HG03196 (cell line): ENCODE data around the gene CLPTM1.
"Not testable (repeated sequence)": the region's sequence is repeated elsewhere in the genome, so short reads cannot be mapped to it uniquely, and the experiment has no call there.

Experiments
- ATAC-seq: cut with Tn5 transposase; IDR thresholded peaks from one replicate; pipeline ENCODE4 v1.9.1; 2021; ENCODE audit not compliant: unreplicated experiment

CLPTM1 gene

GRCh38 chr19:44973982-44974735, 19.0 kb downstream of the CLPTM1 start:
- ATAC-seq, result no peak

- ATAC-seq, result no peak
Observed at GRCh38 chr19:44974857-44975256, 19.7 kb downstream of the CLPTM1 start.

GRCh38 chr19:44975444-44975843, 20.3 kb downstream of the CLPTM1 start:
- no peak for ATAC-seq

GRCh38 chr19:44984005-44984404, 28.8 kb downstream of the CLPTM1 start:
- no peak for ATAC-seq

- no peak for ATAC-seq
Observed at GRCh38 chr19:44985445-44985844, 30.3 kb downstream of the CLPTM1 start.

GRCh38 chr19:44986389-44986788, 31.2 kb downstream of the CLPTM1 start:
- ATAC-seq, result no peak

- ATAC-seq, result no peak
Observed at GRCh38 chr19:44987148-44987675, 32.0 kb downstream of the CLPTM1 start.

GRCh38 chr19:44988273-44988672, 33.1 kb downstream of the CLPTM1 start:
- ATAC-seq, result no peak

GRCh38 chr19:44988896-44989556, 33.8 kb downstream of the CLPTM1 start:
- no peak for ATAC-seq

- ATAC-seq, result no peak
Observed at GRCh38 chr19:44990459-44990858, 35.3 kb downstream of the CLPTM1 start.

GRCh38 chr19:44990966-44991365, 35.8 kb downstream of the CLPTM1 start:
- ATAC-seq, result no peak

- no peak for ATAC-seq
Observed at GRCh38 chr19:44992336-44993163, 37.4 kb downstream of the CLPTM1 start.

- ATAC-seq, result no peak
Observed at GRCh38 chr19:44993526-44993925, 38.3 kb downstream of the CLPTM1 start.

- no peak for ATAC-seq
Observed at GRCh38 chr19:44993926-44994537, 38.9 kb downstream of the CLPTM1 start.

- ATAC-seq, result no peak
Observed at GRCh38 chr19:44998025-44998424, 42.8 kb downstream of the CLPTM1 start.

GRCh38 chr19:44999131-44999925, 44.1 kb downstream of the CLPTM1 start:
- not testable (repeated sequence) for ATAC-seq

- not testable (repeated sequence) for ATAC-seq
Observed at GRCh38 chr19:45000665-45001064, 45.5 kb downstream of the CLPTM1 start.

- peak; percentile 55 for ATAC-seq
Observed at GRCh38 chr19:45001087-45001739, 46.0 kb downstream of the CLPTM1 start, which contains the start of gene RELB. RELB (plus strand) TSS chr19:45001464; CDS start chr19:45001580, 116 bp downstream.

- no peak for ATAC-seq
Observed at GRCh38 chr19:45003485-45003884, 48.3 kb downstream of the CLPTM1 start.

GRCh38 chr19:45005787-45006186, 50.6 kb downstream of the CLPTM1 start:
- no peak for ATAC-seq
